ENCODE results near the gene PIK3R2.

PIK3R2 gene

GRCh38 chr19:18179957-18180356 lies 27.0 kb downstream of the PIK3R2 start:
- TF ChIP-seq CTCF (conservative IDR thresholded peaks at IDR 0.05; ENCODE audit: low read depth, low read length), result no peak
- DNase-seq (ENCODE audit: low read depth), result no peak
- no peak overlapping the region for H3K4me3 ChIP-seq (ENCODE audit: low read depth, low read length)

GRCh38 chr19:18183529-18183928 lies 30.6 kb downstream of the PIK3R2 start:
- no peak overlapping the region for H3K4me3 ChIP-seq (ENCODE audit: low read depth, low read length)
- no peak for DNase-seq (ENCODE audit: low read depth)
- no peak for TF ChIP-seq CTCF (conservative IDR thresholded peaks at IDR 0.05; ENCODE audit: low read depth, low read length)

GRCh38 chr19:18185538-18185937 lies 32.6 kb downstream of the PIK3R2 start:
- no peak for TF ChIP-seq CTCF (conservative IDR thresholded peaks at IDR 0.05; ENCODE audit: low read depth, low read length)
- DNase-seq (ENCODE audit: low read depth), result no peak
- no peak overlapping the region for H3K4me3 ChIP-seq (ENCODE audit: low read depth, low read length)

- TF ChIP-seq CTCF (conservative IDR thresholded peaks at IDR 0.05; ENCODE audit: low read depth, low read length), result no peak
- no peak for DNase-seq (ENCODE audit: low read depth)
- no peak overlapping the region for H3K4me3 ChIP-seq (ENCODE audit: low read depth, low read length)
These were observed 37.3 kb downstream of the PIK3R2 start for GRCh38 chr19:18190278-18190677.

GRCh38 chr19:18191640-18192062 lies 38.7 kb downstream of the PIK3R2 start:
- TF ChIP-seq CTCF (conservative IDR thresholded peaks at IDR 0.05; ENCODE audit: low read depth, low read length), result no peak
- H3K4me3 ChIP-seq (ENCODE audit: low read depth, low read length), result peak overlapping the region; percentile 62

GRCh38 chr19:18192673-18193387 lies 39.9 kb downstream of the PIK3R2 start, which contains the start of gene MPV17L2:
TSS of gene MPV17L2 (plus strand) at chr19:18193218. CDS start at chr19:18193282, 64 bp downstream.
- peak within 1 kb of the TSS; percentile 90 for H3K4me3 ChIP-seq (ENCODE audit: low read depth, low read length)
- peak; percentile 100 for DNase-seq (ENCODE audit: low read depth)
- TF ChIP-seq CTCF (conservative IDR thresholded peaks at IDR 0.05; ENCODE audit: low read depth, low read length), result no peak

More at GRCh38 chr19:18191640-18192062, 38.7 kb downstream of the PIK3R2 start:
- no peak for DNase-seq (ENCODE audit: low read depth)
